ENCODE data around the gene LRRC8D.

DNA sequence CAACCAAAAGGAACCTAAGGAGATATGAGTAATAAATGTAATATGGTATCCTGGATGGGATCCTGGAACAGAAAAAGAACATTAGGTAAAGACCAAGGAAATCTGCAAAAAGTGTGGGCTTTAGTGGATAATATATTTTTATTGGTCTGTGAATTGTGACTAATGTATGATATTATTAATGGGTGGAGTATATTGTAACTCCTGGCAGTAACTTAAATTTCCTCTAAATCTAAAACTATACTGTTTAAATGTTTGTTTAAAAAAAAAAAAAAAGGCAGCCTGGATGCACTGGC is 68.4 kb downstream of the LRRC8D start:
- TF ChIP-seq ZNF274 (IDR thresholded peaks at IDR 0.05; ENCODE audit: low read depth, low read length), result no peak
- no peak for TF ChIP-seq YY1 (IDR thresholded peaks at IDR 0.05; ENCODE audit: insufficient read depth, insufficient read length)
